ENCODE results near the gene CLCN1. TPM values are rescaled to one million over a fixed set of nuclear protein-coding genes. Genes with fewer than 3 reads are reported as not detected.

The CLCN1 gene
- total RNA-seq, 3 donors from 2014 or later (not counting 1 experiment from before 2014, with no cell fraction given), result 0.16 to 0.19 TPM; not detected in 1

DNA sequence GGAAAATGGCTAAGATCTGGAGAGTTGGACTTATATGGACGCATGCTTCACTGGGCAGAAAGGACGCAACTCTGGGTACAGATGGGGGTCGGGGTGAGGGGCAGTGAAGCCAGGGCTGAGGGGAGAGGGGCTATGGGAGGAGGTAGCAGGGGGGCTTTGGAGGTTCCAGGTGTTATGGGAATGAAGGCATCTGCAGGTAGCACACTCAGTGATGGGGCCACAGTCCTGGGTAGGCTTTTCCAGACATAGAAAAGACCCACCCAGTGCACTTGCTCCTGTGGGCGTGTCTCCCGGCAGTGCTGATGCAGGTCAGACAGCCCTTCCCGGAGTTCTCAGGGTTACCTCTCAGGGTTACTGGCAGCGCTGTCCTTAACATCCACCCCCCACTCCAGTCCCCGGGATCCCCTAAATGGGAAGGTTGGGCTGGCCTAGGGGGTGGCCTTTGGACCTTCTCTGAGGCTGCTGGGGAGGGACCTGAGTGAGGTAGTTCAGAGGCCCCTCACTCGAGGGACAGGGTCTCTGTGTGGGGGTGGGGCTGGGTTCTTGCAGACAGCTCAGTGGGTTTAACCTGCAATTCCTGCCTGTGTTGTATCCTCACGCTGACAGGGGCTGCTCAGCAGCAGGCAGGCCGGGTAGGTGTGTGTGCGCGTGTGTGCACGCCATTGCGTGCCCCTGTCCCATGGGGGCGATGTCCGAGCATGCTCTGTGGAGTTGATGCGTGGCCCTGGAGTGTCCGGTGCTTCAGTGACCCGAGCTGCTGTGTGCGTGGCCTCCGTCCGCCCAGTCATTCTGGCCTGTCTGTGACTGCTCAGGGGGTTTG lies 71.5 kb downstream of the CLCN1 start:
- Mint-ChIP-seq H3K9me3 (no peaks in the 10 kb centered on the region), H3K27ac (peak overlapping the region in 1 of 2 donors; percentile 8), H3K36me3 (no peaks in the 10 kb centered on the region), H3K4me3 (no peak overlapping the region), H3K4me1 (peaks cover 0 to 14% of the 10 kb centered on the region in 2 donors), H3K27me3 (ENCODE audit: low read depth in 2 of 2) (no peaks in the 10 kb centered on the region)
- Histone ChIP-seq H3K4me1 (ENCODE audit: control insufficient read depth, insufficient read depth, low read length) (peaks cover 49% of the 10 kb centered on the region), H3K36me3 (ENCODE audit: control insufficient read depth, insufficient read depth, low read length) (peaks cover 49% of the 10 kb centered on the region), H3K4me3 (ENCODE audit: low read length) (no peak overlapping the region), H3K27ac (ENCODE audit: low read length) (no peak overlapping the region), H3K9me3 (ENCODE audit: control insufficient read depth, insufficient read depth, low read length) (no peaks in the 10 kb centered on the region), H3K27me3 (ENCODE audit: control insufficient read depth, insufficient read depth, low read length) (no peaks in the 10 kb centered on the region)
- WGBS (ENCODE audit: insufficient coverage), result 94% methylated on average over 21 of the region's 23 CpGs
- ATAC-seq (no peak), DNase-seq (peak in 1 of 2 donors; percentile 26)
- TF ChIP-seq CTCF (IDR thresholded peaks at IDR 0.05), result no peak
- intact Hi-C loops (cut with micrococcal nuclease), result no loop called here

- no peak for TF ChIP-seq CTCF (IDR thresholded peaks at IDR 0.05)
- no peaks in the 10 kb centered on the region for H3K36me3 Mint-ChIP-seq
- no peaks in the 10 kb centered on the region for H3K9me3 ChIP-seq (ENCODE audit: control insufficient read depth, insufficient read depth, low read length)
- peaks cover 51% of the 10 kb centered on the region for H3K36me3 ChIP-seq (ENCODE audit: control insufficient read depth, insufficient read depth, low read length)
- H3K27me3 ChIP-seq (ENCODE audit: control insufficient read depth, insufficient read depth, low read length), result no peaks in the 10 kb centered on the region
- no peak overlapping the region for H3K27ac ChIP-seq (ENCODE audit: low read length)
- peaks cover 42% of the 10 kb centered on the region for H3K4me1 ChIP-seq (ENCODE audit: control insufficient read depth, insufficient read depth, low read length)
- H3K4me3 Mint-ChIP-seq, result no peak overlapping the region
- no peak for DNase-seq
- no peaks in the 10 kb centered on the region for H3K9me3 Mint-ChIP-seq
- H3K27ac Mint-ChIP-seq, result peak overlapping the region in 1 of 2 donors; percentile 8
- peaks cover 0 to 7% of the 10 kb centered on the region in 2 donors for H3K4me1 Mint-ChIP-seq
- no peak overlapping the region for H3K4me3 ChIP-seq (ENCODE audit: low read length)
- no peak for ATAC-seq
- intact Hi-C loops (cut with micrococcal nuclease), result no loop called here
- H3K27me3 Mint-ChIP-seq (ENCODE audit: low read depth in 2 of 2), result no peaks in the 10 kb centered on the region
- WGBS (ENCODE audit: insufficient coverage), result 93% methylated on average over 10 of the region's 10 CpGs
Measured at GRCh38 chr7:143388051-143388450, 72.1 kb downstream of the CLCN1 start.

DNA sequence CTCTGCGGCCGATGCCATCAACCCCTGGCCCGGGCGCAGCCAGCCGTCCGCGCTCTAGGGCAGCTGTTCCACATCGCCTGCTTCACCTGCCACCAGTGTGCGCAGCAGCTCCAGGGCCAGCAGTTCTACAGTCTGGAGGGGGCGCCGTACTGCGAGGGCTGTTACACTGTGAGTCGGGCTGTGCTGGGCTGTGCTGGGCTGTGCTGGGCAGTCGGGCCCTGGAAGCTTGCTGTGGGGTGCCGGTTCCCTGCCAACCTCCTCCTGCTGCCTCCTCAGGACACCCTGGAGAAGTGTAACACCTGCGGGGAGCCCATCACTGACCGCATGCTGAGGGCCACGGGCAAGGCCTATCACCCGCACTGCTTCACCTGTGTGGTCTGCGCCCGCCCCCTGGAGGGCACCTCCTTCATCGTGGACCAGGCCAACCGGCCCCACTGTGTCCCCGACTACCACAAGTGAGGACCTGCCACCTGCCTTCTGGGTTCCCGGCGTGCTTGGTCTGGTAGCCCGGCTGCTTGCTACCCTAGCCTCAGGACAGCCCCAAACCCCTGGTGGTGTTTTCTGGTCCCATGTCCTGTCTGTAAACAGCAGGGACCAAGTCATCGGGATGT lies 72.7 kb downstream of the CLCN1 start:
- Mint-ChIP-seq H3K27ac (peak overlapping the region in 1 of 2 donors; percentile 65), H3K4me3 (no peak overlapping the region), H3K36me3 (no peaks in the 10 kb centered on the region), H3K27me3 (ENCODE audit: low read depth in 2 of 2) (no peaks in the 10 kb centered on the region), H3K9me3 (no peaks in the 10 kb centered on the region), H3K4me1 (peaks cover 0 to 6% of the 10 kb centered on the region in 2 donors)
- Histone ChIP-seq H3K9me3 (ENCODE audit: control insufficient read depth, insufficient read depth, low read length) (no peaks in the 10 kb centered on the region), H3K27me3 (ENCODE audit: control insufficient read depth, insufficient read depth, low read length) (no peaks in the 10 kb centered on the region), H3K4me3 (ENCODE audit: low read length) (no peak overlapping the region), H3K36me3 (ENCODE audit: control insufficient read depth, insufficient read depth, low read length) (peaks cover 50% of the 10 kb centered on the region), H3K27ac (ENCODE audit: low read length) (no peak overlapping the region), H3K4me1 (ENCODE audit: control insufficient read depth, insufficient read depth, low read length) (peaks cover 37% of the 10 kb centered on the region)
- no peak for ATAC-seq
- intact Hi-C loops (cut with micrococcal nuclease), result no loop called here
- TF ChIP-seq CTCF (IDR thresholded peaks at IDR 0.05), result no peak
- DNase-seq, result no peak
- WGBS (ENCODE audit: insufficient coverage), result 95% methylated on average over 28 of the region's 28 CpGs
